Ovary (tissue), 9 donors: ENCODE results near the gene ORC4. TPM values are rescaled to one million over a fixed set of nuclear protein-coding genes. Genes with fewer than 3 reads are reported as not detected.

Experiments used
- DNase-seq, 5 donors: peaks; one replicate each; pipeline ENCODE4 v3.0.0-alpha.2; 2019 to 2020
- H3K27ac ChIP-seq, 2 donors: fragments of 200-600 bp; one replicate each; pipeline versions ENCODE4 v1.5.1 to v1.8.0; 2019 to 2022
- H3K27me3 ChIP-seq: fragments of 200-600 bp; one replicate; pipeline ENCODE4 v1.8.0; 2022
- H3K36me3 ChIP-seq: fragments of 200-600 bp; sonication (generic); one replicate; pipeline ENCODE4 v1.5.1; 2019
- H3K4me1 ChIP-seq: one replicate; pipeline ENCODE4 v1.8.1; 2013; ENCODE audit warnings: mild to moderate bottlenecking, moderate library complexity; ENCODE audit not compliant: insufficient read depth
- H3K4me3 ChIP-seq: fragments of 200-600 bp; sonication (generic); one replicate; pipeline ENCODE4 v1.5.1; 2017
- H3K9me3 ChIP-seq, 2 donors: fragments of 200-600 bp in 1 of 2; sonication (generic) in 1 of 2; one replicate each; pipeline versions ENCODE4 v1.5.1 to v1.8.1; 2013 to 2019; ENCODE audit warnings: mild to moderate bottlenecking in 1 of 2, moderate library complexity in 1 of 2
- CTCF ChIP-seq, 3 donors: fragments of 450-650 bp in 2 of 3; fragments of 200-600 bp in 1 of 3; IDR thresholded peaks; one replicate each; pipeline versions ENCODE4 v1.5.1 to v1.8.0; 2016 to 2022; ENCODE audit warnings: antibody characterized with exemption in 3 of 3, mild to moderate bottlenecking in 1 of 3
- EP300 ChIP-seq: sonication (generic); formaldehyde crosslinking; IDR thresholded peaks from one replicate; pipeline ENCODE4 v1.6.1; 2017; ENCODE audit warnings: antibody characterized with exemption
- POLR2A ChIP-seq: fragments of 450-650 bp; IDR thresholded peaks from one replicate; pipeline ENCODE4 v1.6.1; 2017; ENCODE audit warnings: antibody characterized with exemption, mild to moderate bottlenecking, moderate library complexity
- WGBS, 3 donors: extraction: QIAGEN DNeasy Blood & Tissue Kit in 1 of 3; methylation state at CpG; one replicate each; pipeline versions ENCODE4 v1.1.5 to v1.1.7; 2013 to 2017; 5-methylcytosine and 5-hydroxymethylcytosine counted together
- intact Hi-C, 4 donors: fragments of 100-400 bp; cut with DNase I; formaldehyde crosslinking; loops; one replicate each; pipeline versions ENCODE4 v1.11.0 to v1.15.1; 2022 to 2023
- polyA plus RNA-seq, 2 donors: library from polyadenylated mRNA; stranded (reverse); fragments of 200-250 nt in 1 of 2; fragments of 350-450 nt in 1 of 2; fragmentation: Illumina TruSeq in 1 of 2; extraction: RNeasy Lipid Tissue Mini Kit (QIAGEN cat#74804) in 1 of 2; gene quantifications; one replicate each; pipeline ENCODE4 v1.2.3, GENCODE V29; 2013 to 2014
- total RNA-seq, 7 donors: library from RNA; depleted of rRNA in 2 of 7; stranded (reverse); fragments of >200 nt in 2 of 7; fragmentation: NEBNext Ultra II Directional in 3 of 7; extraction: Animal tissue kit (Norgen Biotek cat#: 25700) in 3 of 7; gene quantifications; one replicate each; pipeline versions ENCODE4 v1.1.0 to v1.2.4, GENCODE V29; 2016 to 2023
- donor health status: DM: no; HTN: no; CAD: no; lungs with moderate emphysema.
- donor health status: DM: no; HTN: no; CAD: no.
- donor health status: Bipolar disorder and iron deficiency.
- donor health status: DM: yes; HTN: yes; CAD: no.
- donor health status: DM: no; HTN: no; CAD: no.
- donor health status: DM: yes; HTN: yes; CAD: no.

The ORC4 gene
- total and polyA plus RNA-seq, 9 donors = 14.9 to 78.0 (median 49.0) TPM

- no peaks in the 10 kb centered on the region for H3K9me3 ChIP-seq
- no peak overlapping the region for H3K4me3 ChIP-seq
- no peak overlapping the region for H3K27ac ChIP-seq
- WGBS, 3 donors = 82 to 91% (median 86%) methylated on average over 4 of the region's 4 CpGs
- H3K4me1 ChIP-seq = no peaks in the 10 kb centered on the region
- intact Hi-C loops = loop anchor here in 1 of 4 donors (10.0 kb wide), 1 partner anchor 942 kb away; no protein-coding TSS in a partner anchor
- H3K27me3 ChIP-seq = no peaks in the 10 kb centered on the region
- no peak for TF ChIP-seq POLR2A
- no peak for TF ChIP-seq CTCF (IDR thresholded peaks at IDR 0.05)
- TF ChIP-seq EP300 = no peak
- DNase-seq = no peak
- H3K36me3 ChIP-seq = no peaks in the 10 kb centered on the region
These were observed 103.8 kb downstream of the ORC4 start for GRCh38 chr2:147916723-147917122.

- WGBS, 3 donors = 98 to 100% (median 98%) methylated on average over 2 of the region's 2 CpGs
These were observed 104.5 kb downstream of the ORC4 start for GRCh38 chr2:147916067-147916466.

GRCh38 chr2:147913701-147914480 lies 106.6 kb downstream of the ORC4 start:
- intact Hi-C loops = loop anchor here in 1 of 4 donors (10.0 kb wide), 1 partner anchor 939 kb away; no protein-coding TSS in a partner anchor

More at GRCh38 chr2:147916067-147916466, 104.5 kb downstream of the ORC4 start:
- H3K4me1 ChIP-seq = no peaks in the 10 kb centered on the region
- H3K36me3 ChIP-seq = no peaks in the 10 kb centered on the region
- H3K27me3 ChIP-seq = no peaks in the 10 kb centered on the region
- no peak overlapping the region for H3K4me3 ChIP-seq
- no peak for DNase-seq
- TF ChIP-seq EP300 = no peak
- TF ChIP-seq CTCF (IDR thresholded peaks at IDR 0.05) = no peak
- no peak for TF ChIP-seq POLR2A
- H3K9me3 ChIP-seq = no peaks in the 10 kb centered on the region
- no peak overlapping the region for H3K27ac ChIP-seq
- intact Hi-C loops = loop anchor here in 1 of 4 donors (10.0 kb wide), 1 partner anchor 941 kb away; no protein-coding TSS in a partner anchor

GRCh38 chr2:147910990-147911473 lies 109.5 kb downstream of the ORC4 start:
- no peaks in the 10 kb centered on the region for H3K36me3 ChIP-seq
- peak; percentile 67 to 73 (median 72) for TF ChIP-seq CTCF (IDR thresholded peaks at IDR 0.05)
- TF ChIP-seq POLR2A = no peak
- H3K4me1 ChIP-seq = no peaks in the 10 kb centered on the region
- no peak overlapping the region for H3K4me3 ChIP-seq
- no peaks in the 10 kb centered on the region for H3K9me3 ChIP-seq
- WGBS, 3 donors = 0 to 1% (median 0%) methylated on average over 2 of the region's 2 CpGs
- DNase-seq = peak in 2 of 5 donors; percentile 16 to 21
- H3K27ac ChIP-seq = no peak overlapping the region
- H3K27me3 ChIP-seq = no peaks in the 10 kb centered on the region
- intact Hi-C loops = loop anchor here in 1 of 4 donors (10.0 kb wide), 1 partner anchor 936 kb away; no protein-coding TSS in a partner anchor

More at GRCh38 chr2:147913701-147914480, 106.6 kb downstream of the ORC4 start:
- no peak overlapping the region for H3K4me3 ChIP-seq
- H3K36me3 ChIP-seq = no peaks in the 10 kb centered on the region
- no peaks in the 10 kb centered on the region for H3K4me1 ChIP-seq
- H3K27me3 ChIP-seq = no peaks in the 10 kb centered on the region
- H3K9me3 ChIP-seq = no peaks in the 10 kb centered on the region
- TF ChIP-seq POLR2A (no peak), EP300 (no peak), CTCF (IDR thresholded peaks at IDR 0.05) (no peak)
- H3K27ac ChIP-seq = no peak overlapping the region
- WGBS, 3 donors = 34 to 39% (median 35%) methylated on average over 3 of the region's 3 CpGs
- DNase-seq = no peak
